GM19452 (cell line): ENCODE measurements around the gene RPL39.
"Not testable (repeated sequence)": the region's sequence is repeated elsewhere in the genome, so short reads cannot be mapped to it uniquely, and the experiment has no call there.

Experiments
- ATAC-seq: cut with Tn5 transposase; IDR thresholded peaks from one replicate; pipeline ENCODE4 v1.9.1; 2021; ENCODE audit not compliant: unreplicated experiment

Gene RPL39

GRCh38 chrX:119763836-119764387 is 27.5 kb downstream of the RPL39 start:
- no peak for ATAC-seq

GRCh38 chrX:119763181-119763580 is 28.2 kb downstream of the RPL39 start:
- ATAC-seq, result no peak

GRCh38 chrX:119762718-119763117 is 28.7 kb downstream of the RPL39 start:
- no peak for ATAC-seq

GRCh38 chrX:119760026-119760877 is 31.2 kb downstream of the RPL39 start:
- ATAC-seq, result no peak

- ATAC-seq, result no peak
Measured at GRCh38 chrX:119759248-119759766, 32.1 kb downstream of the RPL39 start.

GRCh38 chrX:119758731-119759247 is 32.6 kb downstream of the RPL39 start:
- ATAC-seq, result no peak

- ATAC-seq, result no peak
Measured at GRCh38 chrX:119757979-119758730, 33.3 kb downstream of the RPL39 start, which contains the start of gene SOWAHD. Gene SOWAHD (plus strand): TSS chrX:119758588. CDS start chrX:119758668, 80 bp downstream.

GRCh38 chrX:119757646-119757978 is 33.8 kb downstream of the RPL39 start:
- ATAC-seq, result no peak

- no peak for ATAC-seq
Measured at GRCh38 chrX:119756926-119757635, 34.3 kb downstream of the RPL39 start.

- ATAC-seq, result peak; percentile 78
Measured at GRCh38 chrX:119755981-119756533, 35.4 kb downstream of the RPL39 start.

GRCh38 chrX:119753639-119754257 is 37.7 kb downstream of the RPL39 start:
- no peak for ATAC-seq

GRCh38 chrX:119753001-119753400 is 38.4 kb downstream of the RPL39 start:
- ATAC-seq, result no peak

- not testable (repeated sequence) for ATAC-seq
Measured at GRCh38 chrX:119750751-119751150, 40.7 kb downstream of the RPL39 start.

- not testable (repeated sequence) for ATAC-seq
Measured at GRCh38 chrX:119750131-119750530, 41.3 kb downstream of the RPL39 start.

GRCh38 chrX:119745283-119745848 is 46.1 kb downstream of the RPL39 start:
- no peak for ATAC-seq

GRCh38 chrX:119738742-119739141 is 52.7 kb downstream of the RPL39 start:
- no peak for ATAC-seq
